Upper lobe of left lung (tissue), 6 donors: ENCODE data around the gene DIP2C. TPM values are rescaled to one million over a fixed set of nuclear protein-coding genes. Genes with fewer than 3 reads are reported as not detected.

Source experiments
- ATAC-seq, 2 donors: fragments of 200-7000 bp; cut with Tn5 transposase; one replicate each; pipeline ENCODE4 v1.9.1; 2022; ENCODE audit warnings: mild to moderate bottlenecking in 2 of 2, moderate library complexity in 2 of 2; ENCODE audit not compliant: low FRiP score in 2 of 2
- DNase-seq, 2 donors: peaks; one replicate each; pipeline ENCODE4 v3.0.0-alpha.2; 2019 to 2020
- H3K27ac ChIP-seq, 4 donors: fragments of 200-600 bp; sonication (generic); one replicate each; pipeline ENCODE4 v1.5.1; 2016 to 2019
- H3K27me3 ChIP-seq, 4 donors: fragments of 200-600 bp; sonication (generic); one replicate each; pipeline ENCODE4 v1.5.1; 2017 to 2019
- H3K36me3 ChIP-seq, 4 donors: fragments of 200-600 bp; sonication (generic); one replicate each; pipeline ENCODE4 v1.5.1; 2016 to 2019
- H3K4me1 ChIP-seq, 4 donors: fragments of 200-600 bp; sonication (generic); one replicate each; pipeline ENCODE4 v1.5.1; 2018 to 2019
- H3K4me3 ChIP-seq, 4 donors: fragments of 200-600 bp; sonication (generic); one replicate each; pipeline ENCODE4 v1.5.1; 2017 to 2019; ENCODE audit warnings: mild to moderate bottlenecking in 2 of 4, moderate library complexity in 1 of 4
- H3K9me3 ChIP-seq, 4 donors: fragments of 200-600 bp; sonication (generic); one replicate each; pipeline ENCODE4 v1.5.1; 2018 to 2019
- CTCF ChIP-seq, 6 experiments: fragments of 450-650 bp in 4 of 6; fragments of 200-600 bp in 2 of 6; sonication (generic) in 2 of 6; IDR thresholded peaks; one replicate each; pipeline ENCODE4 v1.5.1; 2016 to 2019; ENCODE audit warnings: antibody characterized with exemption in 6 of 6
- EP300 ChIP-seq, 4 donors: sonication (generic); formaldehyde crosslinking; IDR thresholded peaks; one replicate each; pipeline ENCODE4 v1.5.1; 2017; ENCODE audit warnings: antibody characterized with exemption in 4 of 4, control low read depth in 2 of 4
- POLR2A ChIP-seq, 4 donors: fragments of 450-650 bp; IDR thresholded peaks; one replicate each; pipeline ENCODE4 v1.5.1; 2016 to 2017; ENCODE audit warnings: antibody characterized with exemption in 4 of 4, mild to moderate bottlenecking in 2 of 4
- POLR2AphosphoS5 ChIP-seq, 2 donors: sonication (generic); formaldehyde crosslinking; IDR thresholded peaks; one replicate each; pipeline ENCODE4 v1.5.1; 2017; ENCODE audit warnings: antibody characterized with exemption in 2 of 2
- WGBS, 2 donors: methylation state at CpG; one replicate each; pipeline ENCODE4 v1.1.5; 2017 to 2018; 5-methylcytosine and 5-hydroxymethylcytosine counted together
- total RNA-seq, 6 donors: library from RNA; depleted of rRNA in 4 of 6; stranded (reverse); fragments of >200 nt in 4 of 6; gene quantifications; one replicate each; pipeline versions ENCODE4 v1.1.0 to v1.2.1, GENCODE V29; 2016 to 2021
- donor health status: DM: no; HTN: no; CAD: no; lungs with moderate emphysema.
- donor health status: DM: no; HTN: yes; CAD: no; lungs with severe emphysema.

The DIP2C gene
- total RNA-seq, 6 donors from 2014 or later: 11.6 to 32.5 (median 14.7) TPM

- Histone ChIP-seq H3K27me3 (no peaks in the 10 kb centered on the region), H3K4me1 (peaks cover 0 to 8% (median 0%) of the 10 kb centered on the region in 4 donors), H3K4me3 (no peak overlapping the region), H3K9me3 (no peaks in the 10 kb centered on the region), H3K27ac (no peak overlapping the region), H3K36me3 (no peaks in the 10 kb centered on the region)
- no peak for TF ChIP-seq EP300 (IDR thresholded peaks at IDR 0.05)
- TF ChIP-seq POLR2A (IDR thresholded peaks at IDR 0.05): no peak
- TF ChIP-seq CTCF (IDR thresholded peaks at IDR 0.05): no peak
- TF ChIP-seq POLR2AphosphoS5 (IDR thresholded peaks at IDR 0.05): no peak
- 84 to 87% methylated on average over 9 of the region's 9 CpGs for WGBS, 2 donors
- DNase-seq (no peak), ATAC-seq (no peak)
Measured at GRCh38 chr10:298033-298432, 391.4 kb downstream of the DIP2C start.

- Histone ChIP-seq H3K9me3 (no peaks in the 10 kb centered on the region), H3K27ac (peak overlapping the region in 1 of 4 donors; percentile 38), H3K4me3 (no peak overlapping the region), H3K27me3 (no peaks in the 10 kb centered on the region), H3K4me1 (peaks cover 0 to 8% (median 0%) of the 10 kb centered on the region in 4 donors), H3K36me3 (no peaks in the 10 kb centered on the region)
- ATAC-seq: peak in 1 of 2 donors; percentile 51
- WGBS, 2 donors: 52 to 70% methylated on average over 6 of the region's 6 CpGs
- DNase-seq: no peak
- TF ChIP-seq EP300 (IDR thresholded peaks at IDR 0.05) (no peak), POLR2AphosphoS5 (IDR thresholded peaks at IDR 0.05) (no peak), POLR2A (IDR thresholded peaks at IDR 0.05) (no peak), CTCF (IDR thresholded peaks at IDR 0.05) (no peak)
Measured at GRCh38 chr10:297567-297966, 391.9 kb downstream of the DIP2C start.

GRCh38 chr10:293636-294035 is 395.8 kb downstream of the DIP2C start:
- Histone ChIP-seq H3K4me3 (no peak overlapping the region), H3K4me1 (peaks cover 0 to 8% (median 0%) of the 10 kb centered on the region in 4 donors), H3K27me3 (no peaks in the 10 kb centered on the region), H3K36me3 (peaks cover 0 to 11% (median 0%) of the 10 kb centered on the region in 4 donors), H3K27ac (no peak overlapping the region), H3K9me3 (no peaks in the 10 kb centered on the region)
- WGBS, 2 donors: 79 to 80% methylated on average over 4 of the region's 4 CpGs
- TF ChIP-seq POLR2A (IDR thresholded peaks at IDR 0.05) (no peak), POLR2AphosphoS5 (IDR thresholded peaks at IDR 0.05) (no peak), CTCF (IDR thresholded peaks at IDR 0.05) (no peak), EP300 (IDR thresholded peaks at IDR 0.05) (no peak)
- ATAC-seq (no peak), DNase-seq (no peak)

GRCh38 chr10:290026-290725 is 399.3 kb downstream of the DIP2C start:
- H3K9me3 ChIP-seq: no peaks in the 10 kb centered on the region
- ATAC-seq (peak in 1 of 2 donors; percentile 42), DNase-seq (no peak)
- no peaks in the 10 kb centered on the region for H3K27me3 ChIP-seq
- 93 to 96% methylated on average over 16 to 17 of the region's 17 CpGs for WGBS, 2 donors
- H3K4me1 ChIP-seq: peaks cover 0 to 3% (median 1%) of the 10 kb centered on the region in 4 donors
- peaks cover 0 to 14% (median 3%) of the 10 kb centered on the region in 4 donors for H3K36me3 ChIP-seq
- no peak overlapping the region for H3K27ac ChIP-seq
- no peak for TF ChIP-seq EP300 (IDR thresholded peaks at IDR 0.05)
- TF ChIP-seq POLR2A (IDR thresholded peaks at IDR 0.05): no peak
- no peak for TF ChIP-seq CTCF (IDR thresholded peaks at IDR 0.05)
- no peak for TF ChIP-seq POLR2AphosphoS5 (IDR thresholded peaks at IDR 0.05)
- no peak overlapping the region for H3K4me3 ChIP-seq

- ATAC-seq: no peak
Measured at GRCh38 chr10:289581-289980, 399.9 kb downstream of the DIP2C start.

More at GRCh38 chr10:289581-289980, 399.9 kb downstream of the DIP2C start:
- no peak overlapping the region for H3K27ac ChIP-seq
- no peaks in the 10 kb centered on the region for H3K9me3 ChIP-seq
- 95 to 97% methylated on average over 8 to 9 of the region's 9 CpGs for WGBS, 2 donors
- H3K4me3 ChIP-seq: no peak overlapping the region
- H3K36me3 ChIP-seq: peaks cover 0 to 17% (median 4%) of the 10 kb centered on the region in 4 donors
- DNase-seq: peak in 1 of 2 donors; percentile 56
- peaks cover 0 to 5% (median 1%) of the 10 kb centered on the region in 4 donors for H3K4me1 ChIP-seq
- no peaks in the 10 kb centered on the region for H3K27me3 ChIP-seq
- TF ChIP-seq POLR2A (IDR thresholded peaks at IDR 0.05) (no peak), EP300 (IDR thresholded peaks at IDR 0.05) (no peak), POLR2AphosphoS5 (IDR thresholded peaks at IDR 0.05) (no peak), CTCF (IDR thresholded peaks at IDR 0.05) (no peak)
